Hematopoietic multipotent progenitor cell treated with erythropoietin and hydrocortisone succinate and interleukin-3 and kit ligand, for 8 days (in vitro differentiated cells): ENCODE data around the gene DDX10.

ENCODE experiments used
- DNase-seq: peaks from one replicate; pipeline ENCODE4 v3.0.0-alpha.2; 2015

Gene DDX10

DNA sequence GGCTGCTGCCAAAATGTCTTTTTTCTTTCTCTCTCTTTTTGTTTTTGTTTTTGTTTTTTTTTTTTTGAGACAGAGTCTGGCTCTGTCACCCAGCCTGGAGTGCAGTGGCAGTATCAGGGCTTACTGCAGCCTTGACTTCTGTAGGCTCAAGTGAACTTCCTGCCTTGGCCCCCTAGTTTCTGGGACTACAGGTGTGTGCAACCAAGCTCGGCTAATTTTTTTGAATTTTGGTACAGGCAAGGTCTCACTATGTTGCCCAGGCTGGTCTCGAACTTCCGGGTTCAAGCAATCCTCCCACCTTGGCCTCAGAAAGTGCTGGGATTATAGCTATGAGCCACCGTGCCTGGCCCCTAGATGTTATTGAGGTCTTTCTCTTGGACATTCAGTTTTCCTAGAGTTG is 2.2 kb upstream of the DDX10 start:
- no peak for DNase-seq

DNA sequence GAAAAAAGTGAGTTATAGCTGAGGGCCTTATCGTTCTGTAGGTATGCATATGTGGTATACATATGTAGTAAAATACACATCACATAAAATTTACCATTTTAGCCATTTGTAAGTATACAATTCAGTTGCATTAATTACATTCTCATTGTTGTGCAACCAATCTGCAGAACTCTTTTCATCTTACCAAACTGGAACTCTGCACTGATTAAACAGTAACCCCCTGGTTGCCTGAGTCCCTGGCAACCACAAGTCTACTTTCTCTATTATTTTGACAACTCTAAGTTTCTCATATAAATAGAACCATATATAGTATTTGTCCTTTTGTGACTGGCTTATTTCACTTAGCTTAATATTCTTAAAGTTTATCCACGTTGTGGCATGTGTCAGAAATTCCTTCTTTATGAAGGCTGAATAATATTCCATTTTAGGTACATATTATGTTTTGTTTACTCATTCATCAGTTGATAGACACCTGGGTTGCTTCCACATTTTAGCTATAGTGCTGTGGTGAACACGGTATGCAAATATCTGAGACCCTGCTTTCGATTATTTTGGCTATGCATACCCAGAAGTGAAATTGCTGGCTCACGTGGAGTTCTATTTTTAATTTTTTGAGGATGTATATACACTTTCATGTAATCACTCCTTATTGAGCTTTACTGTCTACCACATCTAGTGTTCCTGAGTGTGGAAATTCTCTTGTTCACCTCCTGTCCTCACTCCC is 1.6 kb upstream of the DDX10 start:
- DNase-seq = no peak

DNA sequence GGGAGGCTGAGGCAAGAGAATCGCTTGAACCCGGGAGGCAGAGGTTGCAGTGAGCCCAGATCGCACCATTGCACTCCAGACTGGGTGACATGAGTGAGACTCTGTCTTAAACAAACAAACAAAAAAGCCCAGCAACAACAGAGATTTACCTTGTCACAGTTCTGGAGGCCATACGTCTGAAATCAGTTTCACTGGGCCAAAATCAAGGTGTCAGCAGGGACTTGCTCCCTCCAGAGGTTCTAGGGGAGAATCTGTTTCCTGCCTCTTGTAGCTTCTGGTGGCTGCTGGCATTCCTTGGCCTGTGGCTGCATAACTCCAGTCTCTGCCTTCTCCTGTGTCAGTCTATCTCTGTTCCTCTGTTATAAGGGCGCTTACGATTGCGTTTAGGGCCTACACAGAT is 1.5 kb downstream of the DDX10 start:
- no peak for DNase-seq

DNA sequence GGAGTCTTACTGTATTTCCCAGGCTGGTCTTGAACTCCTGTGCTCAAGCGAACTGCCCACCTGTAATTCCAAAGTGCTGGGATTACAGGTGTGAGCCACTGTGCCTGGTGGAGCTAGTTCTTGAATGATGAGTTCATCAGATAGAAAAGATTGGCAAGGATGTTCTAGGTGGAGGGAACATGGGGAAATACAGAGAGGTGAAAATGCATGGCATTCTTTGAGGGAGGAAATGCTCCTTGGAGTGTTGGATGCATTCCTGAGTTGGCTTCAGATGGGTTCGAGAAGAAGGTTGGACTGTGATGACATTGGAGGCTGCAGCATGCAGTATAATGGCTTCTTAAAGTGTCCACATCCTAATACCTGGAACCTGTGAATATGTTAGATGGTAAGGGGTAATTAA is 4.4 kb downstream of the DDX10 start:
- DNase-seq = no peak

DNA sequence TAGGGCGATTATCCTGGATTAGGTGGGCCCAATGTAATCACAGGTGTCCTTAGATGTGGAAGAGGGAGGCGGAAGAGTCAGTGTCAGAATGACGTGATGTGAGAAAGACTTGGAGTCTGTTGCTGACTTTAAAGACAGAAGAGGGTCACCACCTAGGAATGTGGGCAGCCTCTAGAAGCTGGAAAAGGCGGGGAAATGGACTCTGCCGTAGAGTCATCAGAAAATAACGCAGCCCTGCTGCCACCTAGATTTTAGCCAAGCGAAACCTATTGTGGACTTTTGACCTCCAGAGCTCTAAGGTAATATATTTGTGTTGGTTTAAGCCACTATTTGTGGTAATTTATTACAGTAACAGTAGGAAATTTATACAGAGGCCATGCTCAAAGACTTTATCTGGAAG is 4.8 kb downstream of the DDX10 start:
- DNase-seq = no peak

DNA sequence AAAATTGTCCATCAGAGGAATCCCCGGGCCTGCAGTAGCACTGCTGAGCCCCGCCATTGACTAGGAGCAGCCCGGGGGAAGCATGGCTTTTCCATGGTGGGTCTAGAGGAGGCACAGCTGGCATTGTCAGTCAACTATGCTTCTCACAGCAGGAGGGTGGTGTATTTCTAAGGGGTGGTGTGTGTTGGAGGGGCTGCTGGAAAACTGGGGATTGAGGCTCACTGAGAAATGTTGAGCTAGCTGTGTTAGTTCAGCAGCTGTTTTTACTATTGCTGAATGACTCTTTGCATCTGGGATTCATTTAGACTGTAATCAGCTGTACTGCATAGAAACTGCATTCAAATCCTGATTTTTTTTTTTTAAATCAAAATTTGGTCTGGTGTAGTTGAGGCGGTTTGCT is 5.6 kb downstream of the DDX10 start:
- no peak for DNase-seq

DNA sequence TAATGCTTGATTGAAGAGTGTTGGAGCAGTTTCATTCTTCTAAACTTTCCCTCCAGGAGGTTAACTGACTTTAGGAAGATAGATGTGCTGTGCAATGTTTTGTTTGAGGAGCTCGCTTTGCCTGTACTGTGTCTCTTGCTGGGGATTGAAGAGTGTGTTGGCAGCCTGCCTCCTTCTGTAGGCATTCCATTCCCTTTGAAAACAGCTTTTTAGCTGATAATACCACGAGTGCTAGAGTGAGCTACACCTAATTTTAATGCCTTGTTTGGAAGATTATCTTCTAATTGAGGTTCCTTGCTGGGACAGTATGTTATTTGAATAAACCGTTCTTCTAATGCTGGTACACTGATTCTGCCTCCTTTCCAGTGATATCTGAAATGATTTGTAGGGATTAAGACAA is 7.2 kb downstream of the DDX10 start:
- DNase-seq = peak; percentile 87

DNA sequence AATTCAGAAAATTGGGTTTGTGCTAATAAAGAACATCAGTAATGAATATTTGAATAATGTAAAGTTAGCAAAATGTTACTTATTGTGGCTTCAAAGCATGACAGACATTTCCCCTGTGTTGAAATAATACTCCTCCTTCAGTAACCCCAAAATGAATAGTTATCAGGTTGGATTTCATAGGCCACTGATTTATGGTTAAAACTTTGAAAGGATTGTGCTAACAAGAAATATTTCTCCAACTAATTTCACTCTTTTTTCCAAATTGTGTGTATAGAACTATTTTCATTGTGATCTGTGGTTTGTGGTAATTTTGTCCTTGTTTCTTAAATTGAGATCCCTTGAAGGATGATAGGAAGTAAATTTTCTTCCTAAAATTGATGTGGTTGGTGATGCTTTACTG is 7.9 kb downstream of the DDX10 start:
- DNase-seq = no peak

DNA sequence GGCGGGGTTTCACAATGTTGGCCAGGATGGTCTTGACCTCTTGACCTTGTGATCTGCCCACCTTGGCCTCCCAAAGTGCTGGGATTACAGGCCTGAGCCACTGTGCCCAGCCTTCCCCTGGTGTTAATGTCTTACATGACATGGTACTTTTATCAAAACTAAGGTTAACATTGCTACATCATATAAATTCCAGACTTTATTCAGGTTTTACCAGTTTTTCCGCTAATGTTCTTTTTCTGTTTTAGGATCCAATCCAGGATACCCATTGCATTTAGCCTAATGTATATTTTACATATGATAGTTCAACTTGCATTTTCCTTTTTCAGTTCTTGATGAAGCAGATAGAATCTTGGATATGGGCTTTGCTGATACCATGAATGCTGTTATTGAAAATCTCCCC is 14.2 kb downstream of the DDX10 start:
- DNase-seq = no peak

DNA sequence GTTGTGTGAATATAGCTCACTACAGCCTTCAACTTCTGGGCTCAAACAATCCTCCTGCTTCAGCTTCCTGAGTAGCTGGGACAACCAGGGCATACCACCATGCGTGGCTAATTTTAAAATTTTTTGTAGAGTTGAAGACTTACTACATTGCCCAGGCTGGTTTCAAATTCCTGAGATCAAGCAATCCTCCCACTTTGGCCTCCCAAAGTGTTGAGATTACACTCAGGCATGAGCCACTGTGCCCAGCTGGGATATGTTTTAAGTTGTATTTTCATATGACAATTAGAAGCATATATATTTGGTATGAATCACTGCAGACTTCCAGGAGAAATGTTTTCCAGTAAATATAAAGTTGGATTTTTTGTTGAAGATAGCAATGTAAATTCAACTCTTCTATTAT is 15.4 kb downstream of the DDX10 start:
- no peak for DNase-seq

DNA sequence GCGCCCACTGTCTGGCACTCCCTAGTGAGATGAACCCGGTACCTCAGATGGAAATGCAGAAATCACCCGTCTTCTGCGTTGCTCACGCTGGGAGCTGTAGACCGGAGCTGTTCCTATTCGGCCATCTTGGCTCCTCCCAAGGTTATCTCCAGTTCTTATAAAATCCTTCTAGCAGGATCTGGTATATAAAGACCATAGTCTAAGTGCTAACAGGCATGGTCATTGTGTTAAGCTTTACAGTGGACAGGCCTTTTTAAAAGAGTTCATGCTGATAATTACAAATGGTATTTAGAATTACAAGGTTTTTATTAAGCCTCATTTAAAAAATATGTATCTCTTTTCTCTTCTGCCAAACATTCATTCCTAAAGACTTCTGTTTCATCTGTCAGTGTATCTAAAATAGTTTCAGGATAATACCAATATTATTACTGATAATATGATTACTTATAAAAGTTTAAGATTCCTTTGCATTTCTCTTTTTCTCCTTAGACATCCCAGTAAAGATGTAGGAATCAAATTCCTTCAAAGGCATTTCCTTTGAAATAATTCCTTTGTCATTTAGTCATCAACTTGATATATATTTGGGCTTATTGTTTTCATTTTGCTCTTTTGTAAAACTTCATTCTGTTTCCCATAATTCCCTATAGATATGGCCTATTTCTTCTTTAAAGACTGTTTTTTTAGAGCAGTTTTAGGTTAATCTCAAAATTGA is 20.7 kb downstream of the DDX10 start:
- DNase-seq = no peak

DNA sequence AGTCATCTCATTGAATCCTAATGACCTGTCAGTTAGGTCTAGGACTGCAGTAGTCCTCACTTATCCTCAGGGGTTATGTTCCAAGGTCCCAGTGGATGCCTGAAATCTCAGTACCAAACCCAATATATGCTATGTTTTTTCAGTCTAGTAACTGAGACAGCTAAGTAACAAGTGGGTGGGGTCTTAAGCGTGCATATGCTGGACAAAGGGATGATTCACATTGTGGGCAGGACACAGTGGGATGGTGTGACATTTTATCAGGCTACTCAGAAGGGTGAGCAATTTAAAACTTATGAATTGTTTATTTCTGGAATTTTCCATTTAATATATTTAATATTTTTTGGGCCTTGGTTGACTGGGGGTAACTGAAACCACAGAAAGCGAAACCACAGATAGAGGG is 29.0 kb downstream of the DDX10 start:
- DNase-seq = peak; percentile 23

DNA sequence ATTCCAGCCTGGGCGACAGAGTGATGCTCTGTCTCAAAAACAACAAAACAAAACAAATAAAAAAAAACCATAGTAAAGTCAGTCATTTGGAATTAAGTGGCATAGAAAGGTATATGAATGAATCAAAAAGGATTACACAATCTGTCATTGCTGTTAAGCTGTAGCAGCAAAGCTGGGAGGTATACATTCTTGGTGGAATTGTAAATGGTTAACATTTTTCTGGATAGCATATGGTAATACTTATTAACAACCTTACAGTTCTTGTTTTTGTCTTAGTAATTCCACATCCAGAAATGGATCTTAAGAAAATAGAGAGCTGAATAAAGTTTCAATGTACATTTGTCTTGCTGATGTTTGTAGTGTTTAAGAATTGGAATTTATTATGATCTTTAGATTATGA is 30.0 kb downstream of the DDX10 start:
- no peak for DNase-seq

DNA sequence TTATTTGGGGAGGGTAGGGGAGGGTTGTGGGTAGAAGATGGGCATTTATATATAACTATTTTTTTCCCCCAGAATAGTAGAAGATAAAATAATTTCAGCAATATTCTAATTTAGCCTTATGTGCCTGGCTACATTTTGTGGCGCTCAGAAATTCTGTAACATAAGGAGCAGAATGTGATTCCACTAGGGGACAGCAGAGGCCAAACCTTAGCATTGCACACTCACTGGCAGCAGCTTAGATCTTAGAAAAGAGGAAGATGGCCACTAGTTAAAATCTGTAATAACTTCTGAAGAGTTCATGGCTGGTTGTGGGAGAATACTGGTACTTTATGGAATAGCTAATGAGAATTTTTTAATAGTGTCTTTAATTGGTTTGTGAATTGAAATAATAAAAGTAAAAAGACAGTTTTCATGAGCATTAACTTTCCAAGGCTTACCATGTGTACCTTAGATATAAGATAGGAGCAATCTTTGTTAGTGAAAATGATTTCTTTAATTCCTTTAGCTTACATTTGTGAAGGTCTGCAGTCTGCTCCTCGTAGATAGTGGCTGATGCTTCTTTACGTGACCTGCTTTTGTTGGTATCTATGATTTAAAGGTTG is 33.1 kb downstream of the DDX10 start:
- peak; percentile 75 for DNase-seq

DNA sequence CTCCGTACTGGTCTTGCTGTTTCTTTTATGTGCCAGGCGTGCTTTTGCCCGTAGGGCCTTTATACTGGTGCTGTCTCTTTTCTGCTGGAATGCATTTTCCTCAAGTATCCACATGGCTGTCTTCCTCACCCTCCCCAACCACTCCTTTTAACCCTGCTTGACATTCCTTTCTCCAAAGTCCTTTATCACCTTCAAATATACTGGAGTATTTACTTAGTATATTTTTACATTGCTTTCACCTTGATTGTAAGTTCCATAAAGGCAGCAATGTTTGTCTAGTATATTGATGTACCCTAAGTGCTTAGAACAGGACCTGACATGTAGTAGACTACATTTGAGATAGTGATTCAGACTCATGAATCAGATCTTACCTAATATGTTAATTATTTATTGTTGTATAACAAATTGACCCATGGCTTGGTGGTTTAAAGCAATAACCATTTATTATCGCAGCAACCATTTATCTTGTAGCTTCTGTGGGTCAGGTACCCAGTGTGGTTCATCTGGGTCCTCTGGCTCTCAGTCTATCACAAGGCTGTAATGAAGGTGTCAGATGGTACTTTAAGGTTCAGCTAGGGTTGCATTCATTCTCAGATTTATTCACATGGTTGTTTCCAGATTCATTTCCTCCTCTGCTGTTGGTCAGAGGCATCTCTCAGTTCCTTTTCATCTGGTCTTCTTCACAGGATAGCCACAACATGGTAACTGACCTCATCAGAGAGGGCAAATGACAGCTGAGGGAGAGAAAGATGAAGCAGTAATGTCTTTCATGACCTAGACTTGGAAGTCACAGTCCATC is 34.2 kb downstream of the DDX10 start:
- DNase-seq = no peak

DNA sequence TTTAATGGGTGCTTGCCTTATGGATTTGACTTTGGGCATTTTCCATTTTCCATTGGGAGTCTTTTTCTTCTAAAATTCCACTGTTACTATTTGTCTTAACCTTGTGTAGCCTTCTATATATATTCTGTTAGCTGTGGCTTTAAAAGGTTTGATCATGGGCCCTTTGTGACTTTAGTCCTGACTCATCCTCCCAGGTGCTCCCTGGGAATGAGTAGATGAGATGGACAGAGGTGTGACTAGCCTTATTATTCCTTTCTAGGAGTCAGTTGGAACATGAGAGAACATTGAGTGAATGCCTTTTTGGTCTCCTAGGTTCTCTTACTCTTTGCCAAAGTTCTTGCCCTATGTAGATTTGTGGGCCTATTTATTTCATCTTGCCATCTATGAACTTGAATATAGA is 39.0 kb downstream of the DDX10 start:
- DNase-seq = no peak

DNA sequence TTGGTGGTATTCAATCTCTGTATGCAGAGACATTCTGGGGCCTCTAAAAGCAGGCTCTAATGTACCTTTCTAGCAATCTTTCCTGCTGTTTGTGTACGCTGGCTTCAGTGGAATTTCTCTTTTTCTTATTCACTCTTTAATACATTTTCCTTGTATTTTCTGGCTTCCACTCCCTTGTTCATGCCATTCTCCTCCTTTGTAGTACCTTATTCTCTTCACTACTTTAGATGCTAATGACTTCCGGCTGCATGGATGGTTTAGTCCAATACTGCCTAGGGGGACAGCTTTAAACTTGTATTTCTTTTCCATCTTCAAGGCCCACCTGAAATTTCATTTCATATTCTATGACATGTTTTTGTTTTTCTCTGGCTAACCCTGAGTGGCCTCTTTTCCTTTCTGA is 40.2 kb downstream of the DDX10 start:
- no peak for DNase-seq

DNA sequence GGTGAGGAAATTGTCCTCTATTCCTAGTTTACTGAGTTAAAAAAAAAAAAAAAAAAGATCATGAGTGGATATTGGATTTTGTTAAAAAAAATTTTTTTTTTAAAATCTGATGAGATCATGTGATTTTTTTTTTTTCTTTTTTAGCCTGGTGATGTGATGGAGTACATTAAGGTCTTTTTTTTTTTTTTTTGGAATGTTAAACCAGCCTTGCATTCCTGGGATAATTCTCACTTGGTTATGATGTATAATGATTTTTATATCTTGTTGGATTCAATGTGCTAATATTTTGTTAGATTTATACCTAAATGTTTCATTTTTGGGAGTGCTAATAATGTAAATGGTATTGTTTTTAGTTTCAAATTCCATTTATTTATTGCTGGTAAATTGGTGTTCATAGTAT is 43.3 kb downstream of the DDX10 start:
- no peak for DNase-seq

DNA sequence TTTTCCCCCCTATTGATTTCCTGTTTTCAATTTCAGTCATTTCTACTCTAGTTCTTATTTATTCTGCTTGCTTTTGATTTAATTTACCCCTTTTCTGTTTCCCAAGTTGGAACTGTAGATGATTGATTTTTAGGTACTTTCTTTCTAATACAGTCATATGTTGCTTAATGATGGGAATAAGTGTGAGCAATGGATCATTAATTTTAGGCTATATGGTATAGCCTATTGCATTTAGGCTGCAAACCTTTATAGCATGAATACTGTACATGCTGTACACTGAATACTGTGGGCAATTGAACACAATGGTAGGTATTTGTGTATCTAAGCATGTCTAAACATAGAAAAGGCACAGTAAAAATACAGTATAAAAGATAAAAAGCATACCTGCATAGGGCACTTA is 44.9 kb downstream of the DDX10 start:
- no peak for DNase-seq

DNA sequence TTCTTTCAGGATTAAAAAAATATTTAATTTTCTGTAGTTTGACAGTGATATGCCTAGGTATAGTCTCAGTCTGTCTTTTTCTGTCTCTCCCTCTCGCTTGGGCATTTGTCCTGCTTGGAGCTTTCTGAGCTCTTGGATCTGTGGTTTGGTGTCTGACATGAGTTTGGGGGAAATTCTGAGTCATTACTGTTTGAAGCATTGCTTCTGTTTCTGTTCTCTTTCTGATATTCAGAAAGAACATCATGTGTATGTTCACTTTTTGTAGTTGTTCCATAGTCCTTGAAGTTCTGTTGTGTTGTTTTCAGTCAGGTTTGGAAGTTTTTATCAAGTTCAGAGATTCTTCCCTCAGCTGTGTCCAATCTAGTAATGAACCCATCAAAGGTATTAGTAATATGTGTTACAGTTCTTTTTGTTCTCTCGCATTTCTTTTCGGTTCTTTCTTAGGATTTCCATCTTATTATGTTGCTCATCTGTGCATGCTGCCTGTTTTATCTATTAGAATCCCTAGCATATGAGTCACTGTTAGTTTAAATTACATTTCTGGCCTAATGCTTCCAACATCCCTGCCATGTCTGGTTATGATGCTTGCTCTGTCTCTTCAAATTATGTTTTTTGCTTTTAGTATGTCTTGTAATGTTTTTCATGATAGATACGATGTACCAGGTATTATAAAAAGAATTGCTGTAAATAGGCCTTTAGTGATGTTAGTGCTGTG is 48.4 kb downstream of the DDX10 start:
- peak; percentile 14 for DNase-seq

DNA sequence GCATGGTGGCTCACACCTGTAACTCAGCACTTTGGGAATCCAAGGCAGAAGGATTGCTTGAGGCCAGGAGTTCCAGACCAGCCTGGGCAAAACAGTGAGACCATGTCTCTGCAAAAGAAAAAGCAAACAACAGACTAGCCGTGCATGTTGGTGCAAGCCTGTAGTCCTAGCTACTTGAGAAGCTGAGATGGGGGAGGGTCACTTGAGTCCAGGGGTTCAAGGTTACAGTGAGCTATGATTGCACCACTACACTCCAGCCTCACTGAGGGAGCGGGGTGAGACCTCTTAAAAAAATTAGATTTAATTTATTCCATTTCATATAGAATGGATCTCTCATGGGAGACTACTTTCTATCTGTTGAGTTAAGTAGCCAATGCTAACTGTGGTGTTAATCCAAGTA is 50.4 kb downstream of the DDX10 start:
- no peak for DNase-seq

DNA sequence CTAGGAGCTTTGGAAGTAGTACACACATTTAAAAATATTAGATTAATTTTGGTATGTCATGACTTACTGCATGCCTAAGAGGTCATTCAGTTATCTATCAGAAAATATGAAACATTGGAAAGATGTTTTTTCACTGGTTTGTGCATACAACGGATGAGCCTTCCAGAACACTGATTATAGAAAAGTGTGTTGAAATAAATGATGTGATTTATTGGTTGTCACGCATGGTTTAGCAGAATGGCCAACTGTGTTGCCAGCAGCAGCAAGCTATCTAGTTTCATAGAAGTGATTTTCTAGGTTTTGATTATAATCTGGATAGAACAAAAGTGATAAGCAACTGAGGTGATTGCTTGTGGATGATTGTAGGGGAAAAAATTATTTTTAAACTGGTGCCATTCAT is 53.6 kb downstream of the DDX10 start:
- DNase-seq = no peak
